CD14-positive monocyte (primary cell): ENCODE data around the gene CBY1. TPM values are rescaled to one million over a fixed set of nuclear protein-coding genes. Genes with fewer than 3 reads are reported as not detected.

Experiments
- DNase-seq, 3 donors: peaks; one replicate each; pipeline ENCODE4 v3.0.0-alpha.2; 2011 to 2022
- H2AFZ ChIP-seq: 2 replicates; pipeline ENCODE4 v1.6.0; 2012; ENCODE audit warnings: mild to moderate bottlenecking, low read depth, low read length, inconsistent platforms; ENCODE audit not compliant: insufficient read depth, poor library complexity, severe bottlenecking
- H3K27ac ChIP-seq, 2 donors: 1 replicate in 1 of 2; 2 replicates in 1 of 2; pipeline ENCODE4 v1.5.1; 2012 to 2013; ENCODE audit warnings: low read length in 2 of 2, control low read depth in 1 of 2, inconsistent platforms in 1 of 2, low read depth in 1 of 2, mild to moderate bottlenecking in 1 of 2
- H3K27me3 ChIP-seq, 2 donors: one replicate each; pipeline versions ENCODE4 v1.6.0 to v1.6.1; 2011 to 2013; ENCODE audit warnings: low read length in 2 of 2; ENCODE audit not compliant: control insufficient read depth in 2 of 2, insufficient read depth in 2 of 2
- H3K36me3 ChIP-seq, 2 donors: replicated peaks in 1 of 2; 1 replicate in 1 of 2; 2 replicates in 1 of 2; pipeline versions ENCODE4 v1.5.1 to v1.6.1; 2012 to 2013; ENCODE audit warnings: low read length in 2 of 2, control low read depth in 1 of 2, inconsistent platforms in 1 of 2, mild to moderate bottlenecking in 1 of 2; ENCODE audit not compliant: insufficient read depth in 2 of 2, control insufficient read depth in 1 of 2
- H3K4me1 ChIP-seq, 2 donors: 1 replicate in 1 of 2; 2 replicates in 1 of 2; pipeline versions ENCODE4 v1.5.1 to v1.6.1; 2012 to 2013; ENCODE audit warnings: low read length in 2 of 2, control low read depth in 1 of 2, inconsistent platforms in 1 of 2, mild to moderate bottlenecking in 1 of 2, moderate library complexity in 1 of 2; ENCODE audit not compliant: insufficient read depth in 2 of 2, control insufficient read depth in 1 of 2
- H3K4me2 ChIP-seq: replicated peaks from 2 replicates; pipeline ENCODE3; 2012; ENCODE audit warnings: low read length, moderate library complexity, mild to moderate bottlenecking; ENCODE audit not compliant: poor library complexity, severe bottlenecking; ENCODE audit errors: extremely low read depth
- H3K4me3 ChIP-seq, 3 experiments: fragments of 200-600 bp in 1 of 3; sonication (generic) in 1 of 3; replicated peaks in 1 of 3; 1 replicate in 2 of 3; 2 replicates in 1 of 3; pipeline ENCODE4 v1.5.1; 2011 to 2013; ENCODE audit warnings: low read length in 3 of 3, mild to moderate bottlenecking in 3 of 3, control low read depth in 2 of 3, low read depth in 2 of 3, inconsistent platforms in 1 of 3, moderate library complexity in 1 of 3
- H3K79me2 ChIP-seq: 2 replicates; pipeline ENCODE4 v1.6.0; 2012; ENCODE audit warnings: mild to moderate bottlenecking, control low read depth, inconsistent platforms, low read length, moderate library complexity; ENCODE audit not compliant: insufficient read depth
- H3K9ac ChIP-seq: 2 replicates; pipeline ENCODE4 v1.6.0; 2017; ENCODE audit warnings: low read length, mild to moderate bottlenecking; ENCODE audit not compliant: insufficient read depth, poor library complexity, severe bottlenecking
- H3K9me3 ChIP-seq, 2 donors: replicated peaks in 1 of 2; 1 replicate in 1 of 2; 2 replicates in 1 of 2; pipeline versions ENCODE4 v1.5.1 to v1.6.1; 2012 to 2013; ENCODE audit warnings: low read length in 2 of 2, control low read depth in 1 of 2; ENCODE audit not compliant: control insufficient read depth in 1 of 2, insufficient read depth in 1 of 2
- H4K20me1 ChIP-seq: 2 replicates; pipeline ENCODE4 v1.6.0; 2012; ENCODE audit warnings: mild to moderate bottlenecking, low read length, control low read depth, moderate library complexity; ENCODE audit not compliant: insufficient read depth
- H3K27ac Mint-ChIP-seq, 7 donors: one replicate each; pipeline ENCODE4 v1.8.0; 2020; ENCODE audit warnings: mild to moderate bottlenecking in 7 of 7, mixed read lengths in 7 of 7, moderate library complexity in 6 of 7, inconsistent platforms in 2 of 7
- H3K27me3 Mint-ChIP-seq, 3 donors: one replicate each; pipeline ENCODE4 v1.8.0; 2021 to 2022; ENCODE audit warnings: low read depth in 3 of 3, mild to moderate bottlenecking in 3 of 3, mixed read lengths in 3 of 3, moderate library complexity in 3 of 3, inconsistent platforms in 1 of 3
- H3K36me3 Mint-ChIP-seq, 2 donors: one replicate each; pipeline ENCODE4 v1.8.0; 2020; ENCODE audit warnings: mixed read lengths in 2 of 2, inconsistent platforms in 1 of 2, mild to moderate bottlenecking in 1 of 2
- H3K4me1 Mint-ChIP-seq: one replicate; pipeline ENCODE4 v1.8.0; 2020; ENCODE audit warnings: mild to moderate bottlenecking, mixed read lengths
- H3K4me3 Mint-ChIP-seq, 2 donors: one replicate each; pipeline ENCODE4 v1.8.0; 2020; ENCODE audit warnings: mild to moderate bottlenecking in 2 of 2, mixed read lengths in 2 of 2, moderate library complexity in 1 of 2
- H3K9me3 Mint-ChIP-seq, 7 donors: one replicate each; pipeline ENCODE4 v1.8.0; 2020 to 2022; ENCODE audit warnings: mixed read lengths in 7 of 7, mild to moderate bottlenecking in 6 of 7, moderate library complexity in 6 of 7, inconsistent platforms in 2 of 7
- CTCF ChIP-seq: fragments of 200-600 bp; IDR thresholded peaks from one replicate; pipeline ENCODE4 v1.8.0; 2022; ENCODE audit warnings: antibody characterized with exemption, mild to moderate bottlenecking
- WGBS: methylation state at CpG from one replicate; pipeline ENCODE4 v1.1.5; 2013; ENCODE audit warnings: missing lambda C conversion rate; ENCODE audit not compliant: insufficient coverage; 5-methylcytosine and 5-hydroxymethylcytosine counted together
- intact Hi-C, 2 donors: fragments of 100-400 bp; cut with micrococcal nuclease; formaldehyde crosslinking; loops; one replicate each; pipeline versions ENCODE4 v1.15.0 to v1.15.1; 2023
- polyA plus RNA-seq, 3 donors: library from polyadenylated mRNA; depleted of rRNA in 1 of 3; unstranded in 2 of 3; stranded (reverse) in 1 of 3; fragments of 300-500 nt in 2 of 3; fragments of >200 nt in 1 of 3; fragmentation: Illumina TruSeq in 2 of 3; gene quantifications; 1 replicate in 2 of 3; 2 replicates in 1 of 3; pipeline ENCODE4 v1.2.3, GENCODE V29; 2012 to 2021

Gene CBY1
- polyA plus RNA-seq, 3 donors, result 1.1 to 4.1 (median 1.7) TPM

- peaks cover 5 to 13% (median 8%) of the 10 kb centered on the region in 3 donors for H3K27me3 Mint-ChIP-seq
Measured at GRCh38 chr22:38706101-38706900, 49.9 kb downstream of the CBY1 start.

More at GRCh38 chr22:38706101-38706900, 49.9 kb downstream of the CBY1 start:
- intact Hi-C loops, result loop anchor here (5.0 kb wide), 2 partner anchors 46 to 51 kb away; partner anchors contain the start of gene SUN2 (in 1 of the 2)
- Mint-ChIP-seq H3K4me3 (peak overlapping the region; percentile 92), H3K36me3 (peaks cover 16 to 20% of the 10 kb centered on the region in 2 donors), H3K27ac (peak overlapping the region; percentile 86 to 94 (median 92)), H3K9me3 (no peaks in the 10 kb centered on the region), H3K4me1 (peaks cover 49% of the 10 kb centered on the region)
- Histone ChIP-seq H3K36me3 (peaks cover 0 to 19% of the 10 kb centered on the region in 2 donors), H3K27me3 (peaks cover 0 to 2% of the 10 kb centered on the region in 2 donors), H3K27ac (peak overlapping the region; percentile 55 to 85), H4K20me1 (peaks cover 50% of the 10 kb centered on the region), H3K4me3 (peak overlapping the region; percentile 87 to 98 (median 88)), H3K9ac (peak overlapping the region; percentile 94), H3K4me2 (peak overlapping the region; percentile 88), H2AFZ (peak overlapping the region; percentile 44), H3K4me1 (peaks cover 46 to 50% of the 10 kb centered on the region in 2 donors), H3K79me2 (peaks cover 56% of the 10 kb centered on the region), H3K9me3 (no peaks in the 10 kb centered on the region)
- peak in 1 of 3 donors; percentile 33 for DNase-seq
- no peak for TF ChIP-seq CTCF
- under 1% methylated on average over 80 of the region's 80 CpGs for WGBS
